GM18520 (cell line): ENCODE data around the gene CDH4.
"Not testable (repeated sequence)": the region's sequence is repeated elsewhere in the genome, so short reads cannot be mapped to it uniquely, and the experiment has no call there.

Source experiments
- ATAC-seq: cut with Tn5 transposase; IDR thresholded peaks from one replicate; pipeline ENCODE4 v1.9.1; 2021; ENCODE audit not compliant: unreplicated experiment

Gene CDH4

DNA sequence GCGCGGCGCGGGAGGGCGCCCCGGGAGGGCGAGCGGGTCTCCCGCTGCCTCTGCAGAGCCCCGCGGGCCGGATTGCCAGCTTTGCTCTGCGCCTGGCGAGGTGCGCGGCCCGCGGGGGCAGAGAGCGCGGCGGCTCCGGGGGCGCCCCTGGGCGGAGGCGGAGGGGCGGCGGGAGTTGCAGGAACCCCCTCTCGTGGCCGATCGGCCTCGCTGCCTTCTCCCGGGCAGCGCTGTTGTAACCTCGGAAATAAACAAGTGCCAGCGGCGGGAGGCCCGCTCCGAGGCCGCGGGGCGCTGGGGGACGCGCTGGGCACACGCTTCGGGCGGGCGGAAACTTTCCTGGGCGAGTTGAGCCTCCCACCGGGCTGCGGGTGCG lies 1.2 kb downstream of the CDH4 start:
- no peak for ATAC-seq

- ATAC-seq: no peak
Measured at GRCh38 chr20:61253640-61254511, 1.8 kb downstream of the CDH4 start.

DNA sequence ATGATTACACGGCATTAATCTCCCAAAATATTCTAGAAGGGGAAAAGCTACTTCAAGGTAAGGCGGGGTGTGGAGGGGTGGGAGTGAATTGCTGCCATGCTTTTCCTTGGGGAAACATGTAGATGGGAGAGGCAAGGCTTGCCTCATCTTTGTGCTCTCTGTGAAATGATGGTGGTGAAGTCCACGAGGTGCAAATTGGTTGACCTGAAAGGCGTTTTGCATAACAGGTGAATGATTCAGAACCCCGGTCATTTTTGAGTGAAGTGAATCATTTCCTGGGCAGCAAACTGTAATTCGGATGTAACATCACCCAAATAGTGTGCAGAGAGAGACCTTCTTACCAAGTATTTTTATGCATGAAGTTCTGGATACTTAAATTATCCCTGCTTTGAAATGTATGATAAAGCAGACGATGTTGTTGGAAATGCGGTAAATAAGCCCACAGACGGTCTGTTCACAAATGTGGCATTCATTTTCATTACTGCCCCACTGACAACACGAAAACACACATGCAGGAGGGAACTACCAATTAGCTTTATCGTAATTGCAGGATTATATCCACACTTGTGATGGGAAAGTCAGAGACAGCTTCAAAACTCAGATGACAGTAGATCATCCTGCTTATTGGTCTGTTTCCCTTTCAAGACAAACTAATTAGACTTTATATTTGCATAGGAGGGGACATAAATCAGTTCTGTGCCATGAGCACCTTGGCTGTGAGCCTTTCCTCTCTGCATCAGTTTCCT lies 3.0 kb downstream of the CDH4 start:
- ATAC-seq: no peak

GRCh38 chr20:61256365-61256764 lies 4.3 kb downstream of the CDH4 start:
- no peak for ATAC-seq

- no peak for ATAC-seq
Measured at GRCh38 chr20:61256824-61257223, 4.8 kb downstream of the CDH4 start.

GRCh38 chr20:61257611-61258010 lies 5.5 kb downstream of the CDH4 start:
- no peak for ATAC-seq

GRCh38 chr20:61259741-61260140 lies 7.7 kb downstream of the CDH4 start:
- ATAC-seq: no peak

- ATAC-seq: no peak
Measured at GRCh38 chr20:61260905-61261304, 8.8 kb downstream of the CDH4 start.

- no peak for ATAC-seq
Measured at GRCh38 chr20:61262036-61262435, 10.0 kb downstream of the CDH4 start.

DNA sequence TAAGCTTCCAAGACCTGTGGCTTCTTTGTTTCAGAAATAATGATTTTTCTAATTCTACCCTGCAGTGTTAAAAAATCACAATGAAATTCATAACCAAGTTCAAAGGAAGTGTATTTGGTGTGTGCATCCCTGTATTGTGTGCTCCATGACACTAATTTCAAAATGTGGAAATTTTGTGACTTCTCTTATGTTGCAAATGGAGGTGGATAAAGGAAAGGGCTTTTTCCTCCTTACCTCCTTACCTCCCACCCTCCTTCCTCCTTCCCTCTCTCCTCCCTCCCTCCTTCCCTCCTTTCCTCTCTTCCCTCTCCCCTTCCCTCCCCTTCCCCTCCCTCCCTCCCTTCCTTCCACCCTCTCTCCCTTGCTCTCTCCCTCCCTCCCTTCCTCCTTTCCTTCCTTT lies 10.5 kb downstream of the CDH4 start:
- ATAC-seq: no peak

DNA sequence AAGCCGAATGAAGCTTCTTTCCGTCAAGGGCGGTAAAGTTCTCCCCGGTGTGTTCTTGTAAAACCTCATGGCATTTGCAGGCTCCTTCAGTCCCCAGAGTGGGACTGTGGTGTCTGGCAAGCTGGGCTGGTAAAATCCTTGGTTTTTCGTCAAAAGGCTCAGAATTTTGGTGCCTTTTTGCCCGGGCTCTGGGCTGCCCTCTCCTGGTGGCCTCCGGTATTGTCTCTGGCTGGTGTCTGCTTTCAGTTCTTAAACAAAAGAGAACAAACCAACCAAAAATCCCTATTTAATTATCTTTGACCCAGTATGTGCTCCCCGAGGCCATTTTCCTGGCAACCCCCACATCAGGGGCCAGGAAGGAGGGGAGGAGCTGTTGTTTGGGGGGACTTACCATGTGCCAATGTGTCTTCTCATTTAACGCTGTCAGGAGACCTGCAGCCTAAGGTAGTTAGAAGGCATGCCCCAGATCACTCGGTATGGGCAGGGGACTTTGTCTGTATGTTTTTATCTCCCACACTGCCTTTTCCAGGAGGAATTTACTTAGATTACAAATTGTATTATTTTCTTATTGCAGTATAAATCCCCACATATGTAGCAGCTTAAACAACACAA lies 11.1 kb downstream of the CDH4 start:
- ATAC-seq: no peak

- ATAC-seq: no peak
Measured at GRCh38 chr20:61263938-61264337, 11.9 kb downstream of the CDH4 start.

- no peak for ATAC-seq
Measured at GRCh38 chr20:61267241-61267640, 15.2 kb downstream of the CDH4 start.

DNA sequence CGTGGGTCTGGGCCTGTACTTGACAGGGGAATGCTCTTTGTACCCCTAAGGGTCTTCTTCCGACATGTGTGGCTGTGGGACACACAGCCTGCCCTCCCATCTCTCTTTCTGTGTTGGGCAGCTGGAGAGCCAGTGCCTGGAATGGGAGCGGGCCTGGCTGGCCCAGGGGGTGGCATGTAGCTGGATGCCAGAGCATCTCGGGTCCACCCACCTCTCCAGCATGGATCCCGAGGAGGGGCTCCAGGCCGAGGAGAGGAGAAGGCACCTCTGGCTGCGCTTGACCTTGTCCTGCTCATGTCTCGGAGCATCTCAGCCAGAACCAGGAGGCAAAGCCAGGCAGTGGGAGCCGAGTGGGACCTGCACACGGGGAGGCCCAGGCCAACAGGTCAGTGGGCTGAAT lies 16.0 kb downstream of the CDH4 start:
- ATAC-seq: no peak

GRCh38 chr20:61271312-61272231 lies 19.5 kb downstream of the CDH4 start:
- no peak for ATAC-seq

DNA sequence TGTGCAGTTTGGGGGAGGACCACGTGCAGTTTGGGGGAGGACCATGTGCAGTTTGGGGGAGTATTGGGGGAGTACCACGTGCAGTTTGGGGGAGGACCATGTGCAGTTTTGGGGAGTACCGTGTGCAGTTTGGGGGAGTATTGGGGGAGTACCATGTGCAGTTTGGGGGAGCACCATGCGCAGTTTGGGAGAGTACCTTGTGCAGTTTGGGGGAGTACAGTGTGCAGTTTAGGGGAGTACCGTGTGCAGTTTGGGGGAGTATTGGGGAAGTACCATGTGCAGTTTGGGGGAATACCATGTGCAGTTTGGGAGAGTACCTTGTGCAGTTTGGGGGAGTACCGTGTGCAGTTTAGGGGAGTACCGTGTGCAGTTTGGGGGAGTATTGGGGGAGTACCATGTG lies 21.0 kb downstream of the CDH4 start:
- ATAC-seq: not testable (repeated sequence)

DNA sequence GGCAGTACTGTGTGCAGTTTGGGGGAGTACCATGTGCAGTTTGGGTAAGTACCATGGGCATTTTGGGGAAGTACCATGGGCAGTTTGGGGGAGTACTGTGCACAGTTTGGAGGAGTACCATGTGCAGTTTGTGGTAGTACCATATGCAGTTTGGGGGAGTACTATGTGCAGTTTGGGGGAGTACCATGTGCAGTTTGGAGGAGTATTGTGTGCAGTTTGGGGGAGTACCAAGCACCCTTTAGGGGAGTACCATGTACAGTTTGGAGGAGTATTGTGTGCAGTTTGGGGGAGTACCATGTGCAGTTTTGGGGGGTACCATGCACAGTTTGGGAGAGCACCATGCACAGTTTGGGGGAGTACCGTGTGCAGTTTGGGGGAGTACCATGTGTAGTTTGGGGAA lies 21.6 kb downstream of the CDH4 start:
- not testable (repeated sequence) for ATAC-seq

GRCh38 chr20:61274326-61274725 lies 22.3 kb downstream of the CDH4 start:
- ATAC-seq: no peak

DNA sequence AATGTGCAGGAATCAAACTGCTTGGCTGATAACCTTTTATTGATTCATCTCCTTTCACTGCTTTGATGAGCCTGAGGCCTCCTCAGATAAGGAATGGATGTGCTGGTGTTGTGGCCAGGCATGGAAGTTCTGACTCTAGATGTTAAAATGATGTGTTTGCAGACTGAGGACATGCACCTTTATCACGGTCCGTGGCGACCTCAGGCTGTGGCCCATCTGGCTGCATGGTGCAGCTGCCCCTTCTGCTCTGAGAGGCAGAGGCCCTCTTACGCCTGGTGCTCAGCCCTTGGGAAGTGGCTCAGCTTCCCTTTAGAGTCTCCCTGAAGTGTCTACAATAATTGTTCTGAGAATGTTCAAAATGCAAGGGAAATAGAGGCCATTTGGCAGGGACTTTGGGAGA lies 26.2 kb downstream of the CDH4 start:
- no peak for ATAC-seq

GRCh38 chr20:61279621-61280150 lies 27.6 kb downstream of the CDH4 start:
- no peak for ATAC-seq
